ENCODE measurements around the gene C12orf57.

Gene C12orf57

GRCh38 chr12:6912164-6912935 lies 31.5 kb upstream of the C12orf57 start:
- Histone ChIP-seq H3K9me3 (ENCODE audit: control insufficient read depth, low read length) (no peaks in the 10 kb centered on the region), H3K36me3 (ENCODE audit: control insufficient read depth, insufficient read depth, low read length) (no peaks in the 10 kb centered on the region), H3K27me3 (ENCODE audit: control insufficient read depth, insufficient read depth, low read length) (peaks cover 19% of the 10 kb centered on the region), H3K4me3 (ENCODE audit: low read length) (no peak overlapping the region), H3K9ac (ENCODE audit: low read length) (no peak overlapping the region), H3K4me1 (ENCODE audit: control insufficient read depth, insufficient read depth, low read length) (peaks cover 13% of the 10 kb centered on the region)

GRCh38 chr12:6914246-6914946 lies 29.4 kb upstream of the C12orf57 start, which contains the start of gene ENO2:
Gene ENO2 (plus strand): TSS chr12:6914580. CDS start chr12:6915833, 1,253 bp downstream.
- Histone ChIP-seq H3K4me1 (ENCODE audit: control insufficient read depth, insufficient read depth, low read length) (peaks cover 13% of the 10 kb centered on the region), H3K9ac (ENCODE audit: low read length) (peak within 1 kb of the TSS; percentile 50), H3K36me3 (ENCODE audit: control insufficient read depth, insufficient read depth, low read length) (no peaks in the 10 kb centered on the region)

GRCh38 chr12:6914947-6915788 lies 28.7 kb upstream of the C12orf57 start:
- Histone ChIP-seq H3K36me3 (ENCODE audit: control insufficient read depth, insufficient read depth, low read length) (no peaks in the 10 kb centered on the region), H3K4me3 (ENCODE audit: low read length) (no peak overlapping the region), H3K4me1 (ENCODE audit: control insufficient read depth, insufficient read depth, low read length) (peaks cover 13% of the 10 kb centered on the region), H3K9ac (ENCODE audit: low read length) (peak overlapping the region; percentile 50), H3K9me3 (ENCODE audit: control insufficient read depth, low read length) (no peaks in the 10 kb centered on the region), H3K27me3 (ENCODE audit: control insufficient read depth, insufficient read depth, low read length) (peaks cover 19% of the 10 kb centered on the region)

More at GRCh38 chr12:6914246-6914946, 29.4 kb upstream of the C12orf57 start, which contains the start of gene ENO2:
- no peaks in the 10 kb centered on the region for H3K9me3 ChIP-seq (ENCODE audit: control insufficient read depth, low read length)
- H3K27me3 ChIP-seq (ENCODE audit: control insufficient read depth, insufficient read depth, low read length), result peaks cover 19% of the 10 kb centered on the region
- H3K4me3 ChIP-seq (ENCODE audit: low read length), result no peak within 1 kb of the TSS

- Histone ChIP-seq H3K4me1 (ENCODE audit: control insufficient read depth, insufficient read depth, low read length) (peaks cover 13% of the 10 kb centered on the region), H3K4me3 (ENCODE audit: low read length) (no peak overlapping the region), H3K27me3 (ENCODE audit: control insufficient read depth, insufficient read depth, low read length) (peaks cover 19% of the 10 kb centered on the region), H3K9ac (ENCODE audit: low read length) (no peak overlapping the region), H3K36me3 (ENCODE audit: control insufficient read depth, insufficient read depth, low read length) (no peaks in the 10 kb centered on the region), H3K9me3 (ENCODE audit: control insufficient read depth, low read length) (no peaks in the 10 kb centered on the region)
Measured at GRCh38 chr12:6915789-6916285, 28.0 kb upstream of the C12orf57 start.

GRCh38 chr12:6916426-6917200 lies 27.2 kb upstream of the C12orf57 start:
- Histone ChIP-seq H3K4me1 (ENCODE audit: control insufficient read depth, insufficient read depth, low read length) (peaks cover 13% of the 10 kb centered on the region), H3K9ac (ENCODE audit: low read length) (no peak overlapping the region)

GRCh38 chr12:6917491-6918231 lies 26.2 kb upstream of the C12orf57 start:
- H3K4me1 ChIP-seq (ENCODE audit: control insufficient read depth, insufficient read depth, low read length), result peaks cover 13% of the 10 kb centered on the region
- H3K4me3 ChIP-seq (ENCODE audit: low read length), result no peak overlapping the region
- no peaks in the 10 kb centered on the region for H3K9me3 ChIP-seq (ENCODE audit: control insufficient read depth, low read length)
- H3K36me3 ChIP-seq (ENCODE audit: control insufficient read depth, insufficient read depth, low read length), result no peaks in the 10 kb centered on the region
- H3K27me3 ChIP-seq (ENCODE audit: control insufficient read depth, insufficient read depth, low read length), result peaks cover 19% of the 10 kb centered on the region
- H3K9ac ChIP-seq (ENCODE audit: low read length), result no peak overlapping the region

More at GRCh38 chr12:6916426-6917200, 27.2 kb upstream of the C12orf57 start:
- Histone ChIP-seq H3K27me3 (ENCODE audit: control insufficient read depth, insufficient read depth, low read length) (peaks cover 19% of the 10 kb centered on the region), H3K4me3 (ENCODE audit: low read length) (no peak overlapping the region), H3K36me3 (ENCODE audit: control insufficient read depth, insufficient read depth, low read length) (no peaks in the 10 kb centered on the region), H3K9me3 (ENCODE audit: control insufficient read depth, low read length) (no peaks in the 10 kb centered on the region)

GRCh38 chr12:6919588-6919987 lies 24.2 kb upstream of the C12orf57 start:
- Histone ChIP-seq H3K4me3 (ENCODE audit: low read length) (no peak overlapping the region), H3K9me3 (ENCODE audit: control insufficient read depth, low read length) (no peaks in the 10 kb centered on the region), H3K9ac (ENCODE audit: low read length) (no peak overlapping the region), H3K36me3 (ENCODE audit: control insufficient read depth, insufficient read depth, low read length) (no peaks in the 10 kb centered on the region), H3K4me1 (ENCODE audit: control insufficient read depth, insufficient read depth, low read length) (peaks cover 13% of the 10 kb centered on the region), H3K27me3 (ENCODE audit: control insufficient read depth, insufficient read depth, low read length) (peaks cover 4% of the 10 kb centered on the region)

- Histone ChIP-seq H3K4me3 (ENCODE audit: low read length) (no peak overlapping the region), H3K4me1 (ENCODE audit: control insufficient read depth, insufficient read depth, low read length) (peaks cover 26% of the 10 kb centered on the region), H3K27me3 (ENCODE audit: control insufficient read depth, insufficient read depth, low read length) (no peaks in the 10 kb centered on the region), H3K9ac (ENCODE audit: low read length) (no peak overlapping the region), H3K9me3 (ENCODE audit: control insufficient read depth, low read length) (no peaks in the 10 kb centered on the region), H3K36me3 (ENCODE audit: control insufficient read depth, insufficient read depth, low read length) (no peaks in the 10 kb centered on the region)
Measured at GRCh38 chr12:6921539-6921938, 22.3 kb upstream of the C12orf57 start.

- no peak overlapping the region for H3K9ac ChIP-seq (ENCODE audit: low read length)
- peaks cover 31% of the 10 kb centered on the region for H3K4me1 ChIP-seq (ENCODE audit: control insufficient read depth, insufficient read depth, low read length)
- no peak overlapping the region for H3K4me3 ChIP-seq (ENCODE audit: low read length)
- H3K9me3 ChIP-seq (ENCODE audit: control insufficient read depth, low read length), result no peaks in the 10 kb centered on the region
- H3K36me3 ChIP-seq (ENCODE audit: control insufficient read depth, insufficient read depth, low read length), result no peaks in the 10 kb centered on the region
- no peaks in the 10 kb centered on the region for H3K27me3 ChIP-seq (ENCODE audit: control insufficient read depth, insufficient read depth, low read length)
Measured at GRCh38 chr12:6921996-6922946, 21.6 kb upstream of the C12orf57 start.

Measured in mucosa of stomach (tissue), 1 donor.